ENCODE data around the gene HNRNPDL. TPM values are rescaled to one million over a fixed set of nuclear protein-coding genes. Genes with fewer than 3 reads are reported as not detected.
"Not testable (repeated sequence)": the region's sequence is repeated elsewhere in the genome, so short reads cannot be mapped to it uniquely, and the experiment has no call there.

Gene HNRNPDL
- total and polyA plus RNA-seq, 2 experiments from 2014 or later, result 255 to 299 TPM

GRCh38 chr4:82398263-82398662 lies 32.0 kb downstream of the HNRNPDL start:
- Histone ChIP-seq H3K36me3 (no peaks in the 10 kb centered on the region), H3K4me3 (no peak overlapping the region), H3K27ac (no peak overlapping the region), H3K4me1 (ENCODE audit: low read depth) (no peaks in the 10 kb centered on the region), H3K9me3 (ENCODE audit: low read depth) (no peaks in the 10 kb centered on the region), H3K27me3 (no peaks in the 10 kb centered on the region)
- TF ChIP-seq CTCF (IDR thresholded peaks at IDR 0.05; ENCODE audit: low read depth, low read length), result no peak
- no peak for DNase-seq (ENCODE audit: low read depth in 1 of 2, low spot score in 1 of 2)

GRCh38 chr4:82397527-82397926 lies 32.7 kb downstream of the HNRNPDL start:
- TF ChIP-seq CTCF (IDR thresholded peaks at IDR 0.05; ENCODE audit: low read depth, low read length), result no peak
- H3K27me3 ChIP-seq, result no peaks in the 10 kb centered on the region
- H3K4me1 ChIP-seq (ENCODE audit: low read depth), result no peaks in the 10 kb centered on the region
- no peak overlapping the region for H3K27ac ChIP-seq
- no peak for DNase-seq (ENCODE audit: low read depth in 1 of 2, low spot score in 1 of 2)
- H3K36me3 ChIP-seq, result no peaks in the 10 kb centered on the region
- H3K9me3 ChIP-seq (ENCODE audit: low read depth), result no peaks in the 10 kb centered on the region
- no peak overlapping the region for H3K4me3 ChIP-seq

- H3K9me3 ChIP-seq (ENCODE audit: low read depth), result no peaks in the 10 kb centered on the region
- H3K27ac ChIP-seq, result no peak overlapping the region
- no peak for DNase-seq (ENCODE audit: low read depth in 1 of 2, low spot score in 1 of 2)
- H3K36me3 ChIP-seq, result no peaks in the 10 kb centered on the region
- no peak for TF ChIP-seq CTCF (IDR thresholded peaks at IDR 0.05; ENCODE audit: low read depth, low read length)
- no peaks in the 10 kb centered on the region for H3K27me3 ChIP-seq
- H3K4me1 ChIP-seq (ENCODE audit: low read depth), result no peaks in the 10 kb centered on the region
- no peak overlapping the region for H3K4me3 ChIP-seq
These were observed 35.4 kb downstream of the HNRNPDL start for GRCh38 chr4:82394896-82395295.

GRCh38 chr4:82390061-82390460 lies 40.2 kb downstream of the HNRNPDL start:
- H3K27ac ChIP-seq; H3K9me3 ChIP-seq (ENCODE audit: low read depth); H3K4me3 ChIP-seq; H3K27me3 ChIP-seq; DNase-seq (ENCODE audit: low read depth in 1 of 2, low spot score in 1 of 2); H3K36me3 ChIP-seq; H3K4me1 ChIP-seq (ENCODE audit: low read depth): not testable (repeated sequence)

GRCh38 chr4:82388405-82388804 lies 41.9 kb downstream of the HNRNPDL start:
- no peaks in the 10 kb centered on the region for H3K27me3 ChIP-seq
- H3K4me3 ChIP-seq, result no peak overlapping the region
- no peak overlapping the region for H3K27ac ChIP-seq
- TF ChIP-seq CTCF (IDR thresholded peaks at IDR 0.05; ENCODE audit: low read depth, low read length), result no peak
- no peaks in the 10 kb centered on the region for H3K9me3 ChIP-seq (ENCODE audit: low read depth)
- DNase-seq (ENCODE audit: low read depth in 1 of 2, low spot score in 1 of 2), result no peak
- no peaks in the 10 kb centered on the region for H3K36me3 ChIP-seq
- H3K4me1 ChIP-seq (ENCODE audit: low read depth), result peaks cover 7% of the 10 kb centered on the region

- not testable (repeated sequence) for H3K27me3 ChIP-seq; H3K27ac ChIP-seq; H3K4me3 ChIP-seq; H3K9me3 ChIP-seq (ENCODE audit: low read depth); H3K36me3 ChIP-seq; DNase-seq (ENCODE audit: low read depth in 1 of 2, low spot score in 1 of 2)
- peaks cover 16% of the 10 kb centered on the region for H3K4me1 ChIP-seq (ENCODE audit: low read depth)
These were observed 44.0 kb downstream of the HNRNPDL start for GRCh38 chr4:82386312-82386711.

- no peak for DNase-seq (ENCODE audit: low read depth in 1 of 2, low spot score in 1 of 2)
- H3K4me3 ChIP-seq, result no peak overlapping the region
- no peak overlapping the region for H3K27ac ChIP-seq
- TF ChIP-seq CTCF (IDR thresholded peaks at IDR 0.05; ENCODE audit: low read depth, low read length), result no peak
- H3K36me3 ChIP-seq, result no peaks in the 10 kb centered on the region
- H3K27me3 ChIP-seq, result no peaks in the 10 kb centered on the region
- peaks cover 11% of the 10 kb centered on the region for H3K4me1 ChIP-seq (ENCODE audit: low read depth)
- H3K9me3 ChIP-seq (ENCODE audit: low read depth), result no peaks in the 10 kb centered on the region
These were observed 47.5 kb downstream of the HNRNPDL start for GRCh38 chr4:82382751-82383150.

All from cardiac muscle cell (in vitro differentiated cells and primary cell).